NCI-H1092 (cell line): ENCODE data around the gene TTPAL.

ENCODE experiments used
- DNase-seq: peaks from one replicate; lab custom pipeline; 2025; lab: John Stamatoyannopoulos, UW

Gene TTPAL

GRCh38 chr20:44439318-44439717, 36.4 kb upstream of the TTPAL start:
- no peak for DNase-seq

GRCh38 chr20:44442298-44443070, 33.2 kb upstream of the TTPAL start:
- DNase-seq = no peak

GRCh38 chr20:44445742-44446710, 29.6 kb upstream of the TTPAL start:
- DNase-seq = no peak

- DNase-seq = no peak
These were observed 27.8 kb upstream of the TTPAL start for GRCh38 chr20:44447827-44448419.

- no peak for DNase-seq
These were observed 26.7 kb upstream of the TTPAL start for GRCh38 chr20:44448753-44449546.

- no peak for DNase-seq
These were observed 25.8 kb upstream of the TTPAL start for GRCh38 chr20:44449864-44450263.

GRCh38 chr20:44450281-44450889, 25.3 kb upstream of the TTPAL start:
- DNase-seq = no peak

- no peak for DNase-seq
These were observed 24.7 kb upstream of the TTPAL start for GRCh38 chr20:44450903-44451450.

- no peak for DNase-seq
These were observed 21.2 kb upstream of the TTPAL start for GRCh38 chr20:44454306-44454963.

GRCh38 chr20:44455126-44455525, 20.5 kb upstream of the TTPAL start:
- DNase-seq = no peak

GRCh38 chr20:44456611-44457010, 19.1 kb upstream of the TTPAL start:
- DNase-seq = no peak

GRCh38 chr20:44457016-44457415, 18.7 kb upstream of the TTPAL start:
- DNase-seq = no peak

GRCh38 chr20:44459271-44459670, 16.4 kb upstream of the TTPAL start:
- no peak for DNase-seq

- peak; percentile 2 for DNase-seq
These were observed 14.9 kb upstream of the TTPAL start for GRCh38 chr20:44460795-44461141.

GRCh38 chr20:44461142-44461802, 14.4 kb upstream of the TTPAL start:
- DNase-seq = no peak

GRCh38 chr20:44461803-44462174, 13.9 kb upstream of the TTPAL start:
- DNase-seq = no peak

- DNase-seq = no peak
These were observed 12.2 kb upstream of the TTPAL start for GRCh38 chr20:44463466-44463865.

GRCh38 chr20:44464514-44464913, 11.2 kb upstream of the TTPAL start:
- DNase-seq = no peak

GRCh38 chr20:44465001-44465560, 10.6 kb upstream of the TTPAL start:
- DNase-seq = no peak
